H54 (cell line): ENCODE measurements around the gene PFKFB3.
"Not testable (repeated sequence)": the region's sequence is repeated elsewhere in the genome, so short reads cannot be mapped to it uniquely, and the experiment has no call there.

Experiments used
- DNase-seq: peaks from one replicate; pipeline ENCODE4 v3.0.0; 2011; ENCODE audit warnings: low spot score, mixed read lengths; ENCODE audit not compliant: insufficient read length
- FAIRE-seq: peaks from 3 replicates; lab custom pipeline; 2011; peaks lifted over from hg19 to GRCh38; lab: Jason Lieb, UNC
- POLR2A ChIP-seq: IDR thresholded peaks from 2 replicates; pipeline ENCODE4 v1.6.1; 2011; ENCODE audit warnings: low read depth, mild to moderate bottlenecking, low read length

Gene PFKFB3

GRCh38 chr10:6269953-6270867 is 67.5 kb downstream of the PFKFB3 start:
- TF ChIP-seq POLR2A, result no peak
- no peak for DNase-seq
- no peak for FAIRE-seq

- no peak for DNase-seq
- no peak for FAIRE-seq
- no peak for TF ChIP-seq POLR2A
These were observed 68.2 kb downstream of the PFKFB3 start for GRCh38 chr10:6270951-6271350.

- FAIRE-seq (no peak), DNase-seq (no peak)
- no peak for TF ChIP-seq POLR2A
These were observed 68.9 kb downstream of the PFKFB3 start for GRCh38 chr10:6271663-6272062.

GRCh38 chr10:6272126-6272525 is 69.4 kb downstream of the PFKFB3 start:
- TF ChIP-seq POLR2A, result no peak
- DNase-seq (no peak), FAIRE-seq (no peak)

GRCh38 chr10:6273351-6273750 is 70.6 kb downstream of the PFKFB3 start:
- no peak for TF ChIP-seq POLR2A
- FAIRE-seq (no peak), DNase-seq (no peak)

GRCh38 chr10:6274040-6274439 is 71.3 kb downstream of the PFKFB3 start:
- FAIRE-seq, result no peak

GRCh38 chr10:6274484-6274883 is 71.8 kb downstream of the PFKFB3 start:
- FAIRE-seq (no peak), DNase-seq (no peak)
- TF ChIP-seq POLR2A, result no peak

More at GRCh38 chr10:6274040-6274439, 71.3 kb downstream of the PFKFB3 start:
- no peak for TF ChIP-seq POLR2A
- no peak for DNase-seq

GRCh38 chr10:6275022-6275997 is 72.6 kb downstream of the PFKFB3 start:
- FAIRE-seq (peak; percentile 55), DNase-seq (peak; percentile 85)
- TF ChIP-seq POLR2A, result peak; percentile 70

GRCh38 chr10:6276356-6276755 is 73.6 kb downstream of the PFKFB3 start:
- DNase-seq (no peak), FAIRE-seq (no peak)
- TF ChIP-seq POLR2A, result no peak

- no peak for DNase-seq
- no peak for FAIRE-seq
- TF ChIP-seq POLR2A, result no peak
These were observed 75.9 kb downstream of the PFKFB3 start for GRCh38 chr10:6278519-6279120.

GRCh38 chr10:6279540-6280267 is 77.0 kb downstream of the PFKFB3 start:
- no peak for TF ChIP-seq POLR2A
- no peak for FAIRE-seq

GRCh38 chr10:6280291-6280690 is 77.6 kb downstream of the PFKFB3 start:
- no peak for TF ChIP-seq POLR2A
- no peak for DNase-seq
- no peak for FAIRE-seq

More at GRCh38 chr10:6279540-6280267, 77.0 kb downstream of the PFKFB3 start:
- DNase-seq, result peak; percentile 33

GRCh38 chr10:6282454-6282958 is 79.8 kb downstream of the PFKFB3 start:
- FAIRE-seq (no peak), DNase-seq (no peak)
- TF ChIP-seq POLR2A, result no peak

GRCh38 chr10:6283655-6284054 is 80.9 kb downstream of the PFKFB3 start:
- FAIRE-seq, result no peak
- TF ChIP-seq POLR2A, result no peak
- no peak for DNase-seq

- FAIRE-seq, result not testable (repeated sequence)
These were observed 87.9 kb downstream of the PFKFB3 start for GRCh38 chr10:6290621-6291020.

More at GRCh38 chr10:6290621-6291020, 87.9 kb downstream of the PFKFB3 start:
- not testable (repeated sequence) for DNase-seq
